K562 (cell line): ENCODE measurements around the gene NADSYN1. TPM values are rescaled to one million over a fixed set of nuclear protein-coding genes. Genes with fewer than 3 reads are reported as not detected.
A peak's percentile ranks its signal among the peaks of the same experiment; 100 is the strongest.

Source experiments
- ADNP ChIP-seq: fragments of 200-800 bp; sonication (Bioruptor generic); IDR thresholded peaks from 2 replicates; pipeline ENCODE4 v1.6.1; 2016; ENCODE audit warnings: missing genetic modification characterization, missing compliant biosample characterization
- CTBP1 ChIP-seq: fragments of 450-650 bp; IDR thresholded peaks from 2 replicates; pipeline ENCODE4 v1.6.1; 2016; ENCODE audit warnings: borderline replicate concordance
- DPF2 ChIP-seq: fragments of 450-650 bp; IDR thresholded peaks from 2 replicates; pipeline ENCODE4 v1.6.1; 2016
- ELF2 ChIP-seq: fragments of 250-450 bp; sonication (Bioruptor Pico); IDR thresholded peaks from 2 replicates; pipeline ENCODE4 v1.5.0; 2021; ENCODE audit warnings: mild to moderate bottlenecking
- HMG20A ChIP-seq: fragments of 450-650 bp; formaldehyde crosslinking; conservative IDR thresholded peaks from 2 replicates; pipeline ENCODE4 v1.4.0; 2020; ENCODE audit warnings: mild to moderate bottlenecking, mixed read lengths
- ZNF146 ChIP-seq: IDR thresholded peaks from one replicate; pipeline ENCODE4 v1.6.1; 2018; ENCODE audit warnings: missing compliant biosample characterization; ENCODE audit not compliant: unreplicated experiment
- polyA plus RNA-seq, 8 experiments: library from polyadenylated mRNA; depleted of rRNA in 4 of 8; stranded (reverse) in 5 of 8; unstranded in 3 of 8; fragments of >200 nt; fragmentation: Nextera tagmentation in 2 of 8; fragmentation: Illumina TruSeq in 1 of 8; extraction: Ambion mirVana in 2 of 8; extraction: Trizol in 1 of 8; gene quantifications; 2 replicates each; pipeline versions ENCODE4 v1.2.1 to v1.2.3, GENCODE V29; 2011 to 2014; ENCODE audit warnings: inconsistent platforms in 1 of 8, missing spikeins in 1 of 8
- total RNA-seq, 7 experiments: library from RNA; depleted of rRNA in 6 of 7; stranded (reverse); fragments of >200 nt in 6 of 7; fragmentation: Illumina TruSeq in 2 of 7; extraction: Trizol in 2 of 7; gene quantifications; 2 replicates each; pipeline versions ENCODE4 v1.2.1 to v1.2.3, GENCODE V29; 2011 to 2021; ENCODE audit warnings: low replicate concordance in 1 of 7
- TF ChIP-seq, protein P1 (sequence below), 2 experiments: fragments of 450-650 bp in 1 of 2; sonication (generic) in 1 of 2; formaldehyde crosslinking in 1 of 2; IDR thresholded peaks; 2 replicates each; pipeline versions ENCODE4 v1.7.1 to v1.9.0; 2016 to 2022; ENCODE audit warnings: inconsistent platforms in 1 of 2, mild to moderate bottlenecking in 1 of 2, missing genetic modification reagents in 1 of 2
- TF ChIP-seq, protein P2 (sequence below): fragments of 450-650 bp; conservative IDR thresholded peaks from 2 replicates; pipeline ENCODE4 v1.6.1; 2016; ENCODE audit warnings: missing genetic modification characterization, low read depth, mild to moderate bottlenecking, control low read depth, missing compliant biosample characterization

NADSYN1 gene
- total and polyA plus RNA-seq, 9 of the 15 experiments (the other 6 are each of a cell fraction or from before 2014, with no cell fraction given): 12.7 to 57.3 (median 42.1) TPM

DNA sequence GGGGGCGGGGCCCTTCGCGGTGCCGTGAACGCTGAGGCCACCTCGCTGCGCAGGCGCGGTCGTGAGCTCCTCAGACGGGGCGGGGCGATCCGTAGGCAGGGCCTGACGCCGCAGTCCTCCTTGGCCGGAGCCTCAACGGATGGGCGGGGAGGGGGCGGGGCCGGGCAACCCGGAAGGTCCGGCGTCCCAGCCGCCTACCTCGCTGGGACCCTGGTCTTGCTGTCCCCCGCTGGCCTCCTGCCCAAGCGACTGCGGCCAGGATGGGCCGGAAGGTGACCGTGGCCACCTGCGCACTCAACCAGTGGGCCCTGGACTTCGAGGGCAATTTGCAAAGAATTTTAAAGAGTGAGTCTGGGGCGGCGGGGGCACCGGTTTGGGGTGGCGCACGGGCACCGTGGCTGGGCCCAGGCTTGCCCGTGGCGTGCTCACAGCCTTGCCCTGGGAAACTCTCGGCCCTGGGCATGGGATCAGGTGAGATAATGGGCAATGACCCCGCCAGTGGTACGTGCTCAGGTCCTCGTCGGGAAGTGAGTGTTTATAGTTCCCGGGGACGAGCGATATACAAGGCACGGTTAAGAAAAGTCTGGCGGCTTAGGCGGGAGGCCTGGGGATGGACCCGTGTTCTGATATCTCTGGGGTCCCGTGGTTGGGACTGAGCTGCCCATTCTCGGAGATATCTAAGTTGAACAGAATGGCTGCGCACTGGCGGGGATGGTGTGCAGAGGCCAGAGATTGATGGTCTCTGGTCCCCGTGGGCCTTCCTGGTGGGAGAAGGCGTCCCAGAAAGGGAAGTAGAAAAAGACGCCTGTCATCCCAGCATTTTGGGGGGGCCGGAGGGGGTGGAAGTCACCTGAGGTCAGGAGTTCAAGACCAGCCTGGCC, at the start of gene NADSYN1 (continued):
- TF ChIP-seq, protein P1, sequence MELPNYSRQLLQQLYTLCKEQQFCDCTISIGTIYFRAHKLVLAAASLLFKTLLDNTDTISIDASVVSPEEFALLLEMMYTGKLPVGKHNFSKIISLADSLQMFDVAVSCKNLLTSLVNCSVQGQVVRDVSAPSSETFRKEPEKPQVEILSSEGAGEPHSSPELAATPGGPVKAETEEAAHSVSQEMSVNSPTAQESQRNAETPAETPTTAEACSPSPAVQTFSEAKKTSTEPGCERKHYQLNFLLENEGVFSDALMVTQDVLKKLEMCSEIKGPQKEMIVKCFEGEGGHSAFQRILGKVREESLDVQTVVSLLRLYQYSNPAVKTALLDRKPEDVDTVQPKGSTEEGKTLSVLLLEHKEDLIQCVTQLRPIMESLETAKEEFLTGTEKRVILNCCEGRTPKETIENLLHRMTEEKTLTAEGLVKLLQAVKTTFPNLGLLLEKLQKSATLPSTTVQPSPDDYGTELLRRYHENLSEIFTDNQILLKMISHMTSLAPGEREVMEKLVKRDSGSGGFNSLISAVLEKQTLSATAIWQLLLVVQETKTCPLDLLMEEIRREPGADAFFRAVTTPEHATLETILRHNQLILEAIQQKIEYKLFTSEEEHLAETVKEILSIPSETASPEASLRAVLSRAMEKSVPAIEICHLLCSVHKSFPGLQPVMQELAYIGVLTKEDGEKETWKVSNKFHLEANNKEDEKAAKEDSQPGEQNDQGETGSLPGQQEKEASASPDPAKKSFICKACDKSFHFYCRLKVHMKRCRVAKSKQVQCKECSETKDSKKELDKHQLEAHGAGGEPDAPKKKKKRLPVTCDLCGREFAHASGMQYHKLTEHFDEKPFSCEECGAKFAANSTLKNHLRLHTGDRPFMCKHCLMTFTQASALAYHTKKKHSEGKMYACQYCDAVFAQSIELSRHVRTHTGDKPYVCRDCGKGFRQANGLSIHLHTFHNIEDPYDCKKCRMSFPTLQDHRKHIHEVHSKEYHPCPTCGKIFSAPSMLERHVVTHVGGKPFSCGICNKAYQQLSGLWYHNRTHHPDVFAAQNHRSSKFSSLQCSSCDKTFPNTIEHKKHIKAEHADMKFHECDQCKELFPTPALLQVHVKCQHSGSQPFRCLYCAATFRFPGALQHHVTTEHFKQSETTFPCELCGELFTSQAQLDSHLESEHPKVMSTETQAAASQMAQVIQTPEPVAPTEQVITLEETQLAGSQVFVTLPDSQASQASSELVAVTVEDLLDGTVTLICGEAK (IDR thresholded peaks at IDR 0.05): peak; percentile 68
- TF ChIP-seq, protein P1 (CRISPR knock-in tag; IDR thresholded peaks at IDR 0.05): no peak
- TF ChIP-seq ELF2 (CRISPR knock-in tag) (peak; percentile 92), HMG20A (no peak), ZNF146 (CRISPR knock-in tag) (no peak), CTBP1 (no peak; the same call in 1 of the 2 replicates), DPF2 (no peak; the same call in 1 of the 2 replicates), ADNP (tag) (no peak)
- TF ChIP-seq, protein P2, sequence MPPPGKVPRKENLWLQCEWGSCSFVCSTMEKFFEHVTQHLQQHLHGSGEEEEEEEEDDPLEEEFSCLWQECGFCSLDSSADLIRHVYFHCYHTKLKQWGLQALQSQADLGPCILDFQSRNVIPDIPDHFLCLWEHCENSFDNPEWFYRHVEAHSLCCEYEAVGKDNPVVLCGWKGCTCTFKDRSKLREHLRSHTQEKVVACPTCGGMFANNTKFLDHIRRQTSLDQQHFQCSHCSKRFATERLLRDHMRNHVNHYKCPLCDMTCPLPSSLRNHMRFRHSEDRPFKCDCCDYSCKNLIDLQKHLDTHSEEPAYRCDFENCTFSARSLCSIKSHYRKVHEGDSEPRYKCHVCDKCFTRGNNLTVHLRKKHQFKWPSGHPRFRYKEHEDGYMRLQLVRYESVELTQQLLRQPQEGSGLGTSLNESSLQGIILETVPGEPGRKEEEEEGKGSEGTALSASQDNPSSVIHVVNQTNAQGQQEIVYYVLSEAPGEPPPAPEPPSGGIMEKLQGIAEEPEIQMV (tag): no peak
